Gastrocnemius medialis (tissue), 4 donors: ENCODE results near the gene NUDCD3.

ENCODE experiments used
- POLR2A ChIP-seq, 2 donors: fragments of 450-650 bp; IDR thresholded peaks; one replicate each; pipeline ENCODE4 v1.6.1; 2017; ENCODE audit warnings: antibody characterized with exemption in 2 of 2, mild to moderate bottlenecking in 2 of 2, moderate library complexity in 2 of 2
- TF ChIP-seq, protein P1 (sequence below), 5 experiments: fragments of 450-650 bp in 3 of 5; fragments of 200-600 bp in 2 of 5; sonication (generic) in 2 of 5; IDR thresholded peaks in 4 of 5; conservative IDR thresholded peaks in 1 of 5; 1 replicate in 4 of 5; 2 replicates in 1 of 5; pipeline ENCODE4 v1.5.1; 2016 to 2019; ENCODE audit warnings: antibody characterized with exemption in 5 of 5, mild to moderate bottlenecking in 3 of 5, moderate library complexity in 3 of 5

DNA sequence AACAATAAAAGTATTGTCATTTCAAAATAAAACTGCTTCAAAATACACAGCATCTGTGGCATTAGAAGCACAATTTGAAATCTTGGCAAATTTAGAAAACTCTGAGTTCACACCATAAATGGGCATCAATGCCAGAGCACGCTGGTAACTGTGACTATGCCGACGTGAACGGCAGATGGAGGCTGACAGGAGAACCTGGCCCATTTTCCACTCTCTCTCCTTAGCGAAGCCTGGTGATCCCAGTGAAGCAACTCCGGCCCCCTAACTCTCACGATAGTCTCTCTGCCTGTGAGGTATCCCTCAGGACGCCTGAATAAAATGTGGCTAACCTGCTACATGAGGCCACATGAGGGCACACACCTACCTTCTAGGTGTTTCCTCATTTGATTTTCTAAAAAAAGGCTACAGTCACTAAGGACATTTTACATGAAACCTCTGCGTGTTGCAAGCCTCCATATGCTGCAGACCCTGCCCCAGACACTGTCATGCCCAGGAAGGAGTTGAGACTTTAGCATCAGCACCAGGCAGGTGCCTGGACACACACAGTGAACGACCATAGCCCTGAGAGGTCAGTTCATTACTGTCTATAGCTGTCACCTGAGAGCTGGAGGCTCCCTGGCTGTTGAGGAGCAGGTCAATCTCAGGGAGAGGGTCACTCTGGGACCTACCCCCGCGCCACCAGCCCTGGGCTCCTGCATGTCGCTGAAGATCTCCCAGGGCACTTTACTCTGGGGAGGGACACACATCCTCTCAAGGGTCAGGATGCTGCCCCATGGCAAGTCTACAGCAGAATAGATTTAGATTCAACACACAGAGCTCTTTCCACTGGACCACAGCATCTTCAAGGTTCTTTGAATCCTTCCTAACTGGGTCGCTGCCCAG is 102.1 kb downstream of the NUDCD3 start:
- TF ChIP-seq, protein P1, sequence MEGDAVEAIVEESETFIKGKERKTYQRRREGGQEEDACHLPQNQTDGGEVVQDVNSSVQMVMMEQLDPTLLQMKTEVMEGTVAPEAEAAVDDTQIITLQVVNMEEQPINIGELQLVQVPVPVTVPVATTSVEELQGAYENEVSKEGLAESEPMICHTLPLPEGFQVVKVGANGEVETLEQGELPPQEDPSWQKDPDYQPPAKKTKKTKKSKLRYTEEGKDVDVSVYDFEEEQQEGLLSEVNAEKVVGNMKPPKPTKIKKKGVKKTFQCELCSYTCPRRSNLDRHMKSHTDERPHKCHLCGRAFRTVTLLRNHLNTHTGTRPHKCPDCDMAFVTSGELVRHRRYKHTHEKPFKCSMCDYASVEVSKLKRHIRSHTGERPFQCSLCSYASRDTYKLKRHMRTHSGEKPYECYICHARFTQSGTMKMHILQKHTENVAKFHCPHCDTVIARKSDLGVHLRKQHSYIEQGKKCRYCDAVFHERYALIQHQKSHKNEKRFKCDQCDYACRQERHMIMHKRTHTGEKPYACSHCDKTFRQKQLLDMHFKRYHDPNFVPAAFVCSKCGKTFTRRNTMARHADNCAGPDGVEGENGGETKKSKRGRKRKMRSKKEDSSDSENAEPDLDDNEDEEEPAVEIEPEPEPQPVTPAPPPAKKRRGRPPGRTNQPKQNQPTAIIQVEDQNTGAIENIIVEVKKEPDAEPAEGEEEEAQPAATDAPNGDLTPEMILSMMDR (IDR thresholded peaks at IDR 0.05 in 4 of 5, conservative IDR thresholded peaks at IDR 0.05 in 1 of 5) = no peak
- no peak for TF ChIP-seq POLR2A (IDR thresholded peaks at IDR 0.05)
